KMS-11 (cell line): Measurements from ENCODE around the gene STX8.

Experiments
- H2AFZ ChIP-seq: fragments of 200-600 bp; sonication (generic); 2 replicates; pipeline ENCODE4 v1.6.1; 2016; ENCODE audit warnings: antibody characterized with exemption, mixed run types, low read depth
- H3K27ac ChIP-seq: fragments of 200-600 bp; sonication (generic); 2 replicates; pipeline ENCODE4 v1.6.1; 2016; ENCODE audit warnings: mild to moderate bottlenecking, mixed run types
- H3K27me3 ChIP-seq: fragments of 200-600 bp; sonication (generic); 2 replicates; pipeline ENCODE4 v1.6.1; 2017; ENCODE audit warnings: mild to moderate bottlenecking, low read depth, mixed run types, moderate library complexity; ENCODE audit not compliant: insufficient read depth
- H3K36me3 ChIP-seq: fragments of 200-600 bp; sonication (generic); 2 replicates; pipeline ENCODE4 v1.6.1; 2017; ENCODE audit warnings: mild to moderate bottlenecking, mixed run types; ENCODE audit not compliant: insufficient read depth
- H3K4me1 ChIP-seq: fragments of 200-600 bp; sonication (generic); 2 replicates; pipeline ENCODE4 v1.6.1; 2016; ENCODE audit warnings: mild to moderate bottlenecking, low read depth, mixed run types; ENCODE audit not compliant: poor library complexity, severe bottlenecking
- H3K4me2 ChIP-seq: fragments of 200-600 bp; sonication (generic); 2 replicates; pipeline ENCODE4 v1.7.0; 2016; ENCODE audit warnings: mild to moderate bottlenecking, mixed run types
- H3K4me3 ChIP-seq: fragments of 200-600 bp; sonication (generic); IDR thresholded peaks from 2 replicates; pipeline ENCODE4 v1.6.1; 2017; ENCODE audit warnings: low read depth, low read length, mixed read lengths; ENCODE audit not compliant: insufficient read depth
- H3K79me2 ChIP-seq: fragments of 200-600 bp; sonication (generic); 2 replicates; pipeline ENCODE4 v1.6.1; 2016; ENCODE audit warnings: low read depth, mixed run types; ENCODE audit not compliant: insufficient read depth
- H3K9ac ChIP-seq: fragments of 200-600 bp; sonication (generic); 2 replicates; pipeline ENCODE4 v1.6.1; 2016; ENCODE audit warnings: mild to moderate bottlenecking, mixed run types
- H4K20me1 ChIP-seq: fragments of 200-600 bp; sonication (generic); 2 replicates; pipeline ENCODE4 v1.6.1; 2016; ENCODE audit warnings: mild to moderate bottlenecking, mixed run types; ENCODE audit not compliant: insufficient read depth
- TF ChIP-seq, protein P1 (sequence below): fragments of 200-600 bp; sonication (generic); conservative IDR thresholded peaks from 2 replicates; pipeline ENCODE4 v1.6.1; 2017; ENCODE audit warnings: low read depth, mild to moderate bottlenecking, antibody characterized with exemption, low read length, moderate library complexity, mixed read lengths

The STX8 gene

DNA sequence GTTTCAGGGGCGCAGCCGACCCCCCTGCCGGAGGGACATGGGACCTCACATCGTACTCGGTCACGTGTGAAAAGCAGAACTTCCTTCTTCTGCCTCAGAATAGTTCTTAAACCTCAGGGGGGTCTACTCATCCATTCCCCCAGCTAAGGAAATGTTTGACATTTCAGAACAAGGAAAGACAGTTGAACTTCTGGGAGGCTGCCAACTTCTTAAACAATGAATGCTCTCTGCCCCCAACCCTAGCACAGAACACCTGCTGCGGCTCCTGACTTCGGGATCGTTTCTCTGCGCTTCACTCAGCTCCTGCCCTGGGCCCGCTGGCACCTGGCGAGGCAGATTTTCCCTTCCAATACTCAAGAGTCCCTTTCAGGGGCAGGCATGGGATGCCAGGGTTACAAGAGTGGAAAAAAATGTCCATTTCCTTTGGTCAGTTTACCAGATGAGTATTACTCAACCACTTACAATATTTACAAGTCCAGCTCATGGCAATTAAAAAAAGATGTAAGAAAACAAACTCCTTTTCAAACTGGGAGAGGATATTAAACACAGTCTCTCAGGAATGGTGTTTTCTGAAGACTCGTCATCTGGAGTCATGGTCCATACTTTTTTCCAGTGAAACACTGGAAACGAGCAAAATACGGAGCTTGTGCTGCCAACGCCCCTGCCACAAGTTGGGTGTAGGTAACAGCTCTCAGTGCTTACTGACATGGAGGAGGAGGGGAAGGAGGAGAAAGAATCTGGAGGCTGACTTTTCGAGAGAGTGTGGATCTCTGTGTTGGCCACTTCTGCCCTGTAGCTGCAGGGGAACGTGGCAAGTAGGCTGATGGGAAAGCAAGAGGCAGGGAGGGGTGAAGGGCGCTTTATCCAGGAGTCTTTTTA is 318.6 kb downstream of the STX8 start:
- Histone ChIP-seq H3K27ac (no peak overlapping the region), H4K20me1 (no peaks in the 10 kb centered on the region), H2AFZ (no peak overlapping the region), H3K4me1 (no peaks in the 10 kb centered on the region), H3K4me2 (no peak overlapping the region), H3K27me3 (no peaks in the 10 kb centered on the region), H3K9ac (no peak overlapping the region), H3K4me3 (no peak overlapping the region), H3K79me2 (no peaks in the 10 kb centered on the region), H3K36me3 (no peaks in the 10 kb centered on the region)
- TF ChIP-seq, protein P1, sequence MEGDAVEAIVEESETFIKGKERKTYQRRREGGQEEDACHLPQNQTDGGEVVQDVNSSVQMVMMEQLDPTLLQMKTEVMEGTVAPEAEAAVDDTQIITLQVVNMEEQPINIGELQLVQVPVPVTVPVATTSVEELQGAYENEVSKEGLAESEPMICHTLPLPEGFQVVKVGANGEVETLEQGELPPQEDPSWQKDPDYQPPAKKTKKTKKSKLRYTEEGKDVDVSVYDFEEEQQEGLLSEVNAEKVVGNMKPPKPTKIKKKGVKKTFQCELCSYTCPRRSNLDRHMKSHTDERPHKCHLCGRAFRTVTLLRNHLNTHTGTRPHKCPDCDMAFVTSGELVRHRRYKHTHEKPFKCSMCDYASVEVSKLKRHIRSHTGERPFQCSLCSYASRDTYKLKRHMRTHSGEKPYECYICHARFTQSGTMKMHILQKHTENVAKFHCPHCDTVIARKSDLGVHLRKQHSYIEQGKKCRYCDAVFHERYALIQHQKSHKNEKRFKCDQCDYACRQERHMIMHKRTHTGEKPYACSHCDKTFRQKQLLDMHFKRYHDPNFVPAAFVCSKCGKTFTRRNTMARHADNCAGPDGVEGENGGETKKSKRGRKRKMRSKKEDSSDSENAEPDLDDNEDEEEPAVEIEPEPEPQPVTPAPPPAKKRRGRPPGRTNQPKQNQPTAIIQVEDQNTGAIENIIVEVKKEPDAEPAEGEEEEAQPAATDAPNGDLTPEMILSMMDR: no peak

DNA sequence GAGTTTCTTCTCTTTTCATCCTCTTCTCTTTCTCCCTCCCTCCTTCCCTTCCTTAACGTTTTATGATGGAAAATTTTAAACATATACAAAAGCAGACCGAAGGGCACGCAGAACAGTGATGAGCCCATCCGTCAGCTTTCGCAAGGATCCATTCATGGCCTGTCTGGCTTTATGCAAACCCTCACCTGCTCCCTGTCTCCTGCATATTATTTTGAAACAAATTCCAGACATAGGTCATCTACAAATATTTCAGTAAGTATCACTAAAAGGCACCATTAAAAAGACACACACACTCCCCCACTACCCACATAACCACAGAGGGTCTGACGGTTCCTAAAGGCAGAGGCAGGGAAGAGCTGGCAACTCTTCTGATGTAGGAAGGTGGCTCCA is 319.3 kb downstream of the STX8 start:
- H3K4me1 ChIP-seq: no peaks in the 10 kb centered on the region
- no peak overlapping the region for H3K9ac ChIP-seq
- no peak overlapping the region for H3K27ac ChIP-seq
- H3K4me3 ChIP-seq: no peak overlapping the region
- H3K36me3 ChIP-seq: no peaks in the 10 kb centered on the region
- no peaks in the 10 kb centered on the region for H3K79me2 ChIP-seq
- no peaks in the 10 kb centered on the region for H3K27me3 ChIP-seq
- no peak overlapping the region for H2AFZ ChIP-seq
- no peaks in the 10 kb centered on the region for H4K20me1 ChIP-seq
- H3K4me2 ChIP-seq: no peak overlapping the region
- TF ChIP-seq, protein P1: no peak

DNA sequence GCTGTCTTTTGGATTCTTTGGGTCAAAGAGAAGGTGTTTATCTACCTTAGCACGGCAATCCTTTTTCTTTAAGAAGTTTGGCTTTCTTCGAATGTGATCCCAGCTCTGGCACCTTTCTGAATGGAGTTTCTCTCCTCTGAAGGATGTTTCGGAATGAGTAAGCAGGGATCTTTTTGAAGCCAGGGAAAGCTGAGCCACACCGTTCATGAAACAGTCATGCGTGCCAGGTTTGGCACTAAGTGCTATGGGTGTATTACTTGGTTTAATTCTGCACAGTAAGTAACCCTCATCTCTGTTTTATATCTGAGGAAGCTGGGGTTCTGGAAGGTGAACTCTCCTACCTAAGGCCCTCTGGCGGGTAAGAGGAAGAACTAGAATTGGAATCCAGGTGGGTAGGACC is 319.8 kb downstream of the STX8 start:
- H3K4me3 ChIP-seq: no peak overlapping the region
- H3K27ac ChIP-seq: no peak overlapping the region
- no peaks in the 10 kb centered on the region for H3K27me3 ChIP-seq
- H3K36me3 ChIP-seq: no peaks in the 10 kb centered on the region
- no peak overlapping the region for H3K9ac ChIP-seq
- no peaks in the 10 kb centered on the region for H4K20me1 ChIP-seq
- H3K4me2 ChIP-seq: no peak overlapping the region
- no peaks in the 10 kb centered on the region for H3K4me1 ChIP-seq
- no peaks in the 10 kb centered on the region for H3K79me2 ChIP-seq
- TF ChIP-seq, protein P1: no peak
- H2AFZ ChIP-seq: no peak overlapping the region

DNA sequence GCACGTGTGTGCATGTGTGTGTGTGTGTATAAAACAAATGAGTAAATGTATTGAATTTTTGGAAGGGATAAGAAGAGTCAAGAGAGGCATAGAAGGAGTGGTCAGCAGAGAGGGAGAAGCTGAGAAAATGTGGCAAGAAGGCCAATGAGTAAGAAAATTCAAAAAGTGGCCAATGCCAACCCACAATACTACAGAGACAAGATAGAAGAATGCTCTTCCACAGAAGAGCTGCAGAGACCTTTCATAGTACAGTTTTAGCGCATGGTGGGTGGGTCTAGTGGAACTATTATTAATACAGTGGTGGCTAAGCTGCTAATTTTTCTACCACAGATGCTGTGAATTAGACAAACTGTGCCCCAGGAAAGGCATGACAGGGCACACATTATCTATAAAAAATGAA is 320.8 kb downstream of the STX8 start:
- no peak overlapping the region for H2AFZ ChIP-seq
- no peaks in the 10 kb centered on the region for H3K27me3 ChIP-seq
- TF ChIP-seq, protein P1: no peak
- no peaks in the 10 kb centered on the region for H4K20me1 ChIP-seq
- no peaks in the 10 kb centered on the region for H3K4me1 ChIP-seq
- no peak overlapping the region for H3K4me2 ChIP-seq
- H3K9ac ChIP-seq: no peak overlapping the region
- no peak overlapping the region for H3K27ac ChIP-seq
- no peaks in the 10 kb centered on the region for H3K79me2 ChIP-seq
- no peak overlapping the region for H3K4me3 ChIP-seq
- no peaks in the 10 kb centered on the region for H3K36me3 ChIP-seq
